GM18502 (cell line): ENCODE measurements around the gene ZNF627.
A peak's percentile ranks its signal among the peaks of the same experiment; 100 is the strongest.
"Not testable (repeated sequence)": the region's sequence is repeated elsewhere in the genome, so short reads cannot be mapped to it uniquely, and the experiment has no call there.

ENCODE experiments used
- ATAC-seq: cut with Tn5 transposase; IDR thresholded peaks from one replicate; pipeline ENCODE4 v1.9.1; 2021; ENCODE audit warnings: mild to moderate bottlenecking; ENCODE audit not compliant: unreplicated experiment, poor library complexity

The ZNF627 gene

GRCh38 chr19:11597202-11598102 is at the start of gene ZNF627:
Gene ZNF627 (plus strand): TSS chr19:11597483. CDS start chr19:11597628, 145 bp downstream.
- peak; percentile 97 for ATAC-seq

GRCh38 chr19:11547929-11548700 is 49.2 kb upstream of the ZNF627 start:
- no peak for ATAC-seq

GRCh38 chr19:11549386-11549953 is 47.8 kb upstream of the ZNF627 start:
- ATAC-seq = no peak

- no peak for ATAC-seq
Observed at GRCh38 chr19:11550265-11550664, 47.0 kb upstream of the ZNF627 start.

- no peak for ATAC-seq
Observed at GRCh38 chr19:11551603-11552235, 45.6 kb upstream of the ZNF627 start.

- ATAC-seq = no peak
Observed at GRCh38 chr19:11552666-11553372, 44.5 kb upstream of the ZNF627 start.

GRCh38 chr19:11554160-11554559 is 43.1 kb upstream of the ZNF627 start:
- ATAC-seq = no peak

GRCh38 chr19:11555246-11555645 is 42.0 kb upstream of the ZNF627 start:
- ATAC-seq = no peak

- ATAC-seq = no peak
Observed at GRCh38 chr19:11556634-11557420, 40.5 kb upstream of the ZNF627 start.

- peak; percentile 79 for ATAC-seq
Observed at GRCh38 chr19:11558881-11559828, 38.1 kb upstream of the ZNF627 start, which contains the start of gene ELOF1. Gene ELOF1 (minus strand): TSS chr19:11559230. CDS start chr19:11554347, 4,883 bp downstream.

GRCh38 chr19:11560404-11561051 is 36.8 kb upstream of the ZNF627 start:
- ATAC-seq = no peak

- ATAC-seq = no peak
Observed at GRCh38 chr19:11563532-11563931, 33.8 kb upstream of the ZNF627 start.

GRCh38 chr19:11564082-11564807 is 33.0 kb upstream of the ZNF627 start:
- ATAC-seq = not testable (repeated sequence)

GRCh38 chr19:11565649-11565980 is 31.7 kb upstream of the ZNF627 start:
- not testable (repeated sequence) for ATAC-seq

- ATAC-seq = no peak
Observed at GRCh38 chr19:11566164-11566563, 31.1 kb upstream of the ZNF627 start.

GRCh38 chr19:11570039-11570462 is 27.2 kb upstream of the ZNF627 start:
- ATAC-seq = no peak

GRCh38 chr19:11573354-11573753 is 23.9 kb upstream of the ZNF627 start:
- ATAC-seq = not testable (repeated sequence)
